Activated T-cell treated with anti-CD3 and anti-CD28 coated beads, Interleukin-2, amount 50 U/mL, for 72 hours (primary cell): ENCODE results near the gene OR2AT4. TPM values are rescaled to one million over a fixed set of nuclear protein-coding genes. Genes with fewer than 3 reads are reported as not detected.
"Not testable (repeated sequence)": the region's sequence is repeated elsewhere in the genome, so short reads cannot be mapped to it uniquely, and the experiment has no call there.

ENCODE experiments used
- ATAC-seq, 2 donors: fragments of 150-1000 bp; cut with Tn5 transposase; replicated peaks in 1 of 2; 2 replicates each; pipeline ENCODE4 v1.10.0; 2021; ENCODE audit warnings: moderate library complexity in 2 of 2, mild to moderate bottlenecking in 1 of 2
- DNase-seq, 2 donors: peaks; one replicate each; pipeline ENCODE4 v3.0.0; 2021 to 2022; ENCODE audit warnings: mixed read lengths in 1 of 2
- H3K27ac Mint-ChIP-seq: one replicate; pipeline ENCODE4 v1.8.0; 2022; ENCODE audit warnings: mild to moderate bottlenecking, moderate library complexity, mixed read lengths
- H3K27me3 Mint-ChIP-seq: one replicate; pipeline ENCODE4 v1.8.0; 2022; ENCODE audit warnings: low read depth, mixed read lengths
- H3K36me3 Mint-ChIP-seq, 2 donors: one replicate each; pipeline ENCODE4 v1.8.0; 2022; ENCODE audit warnings: mixed read lengths in 2 of 2, mild to moderate bottlenecking in 1 of 2; ENCODE audit not compliant: insufficient read depth in 2 of 2
- H3K4me1 Mint-ChIP-seq: one replicate; pipeline ENCODE4 v1.8.0; 2022; ENCODE audit warnings: low read depth, mixed read lengths
- H3K4me3 Mint-ChIP-seq, 2 donors: one replicate each; pipeline ENCODE4 v1.8.0; 2022; ENCODE audit warnings: mild to moderate bottlenecking in 2 of 2, mixed read lengths in 2 of 2, moderate library complexity in 2 of 2
- H3K9me3 Mint-ChIP-seq, 2 donors: one replicate each; pipeline ENCODE4 v1.8.0; 2022; ENCODE audit warnings: mixed read lengths in 2 of 2
- total RNA-seq, 2 donors: library from RNA; stranded (reverse); gene quantifications; one replicate each; pipeline ENCODE4 v1.2.3, GENCODE V29; 2022

OR2AT4 gene
- total RNA-seq, 2 donors from 2014 or later = not detected

DNA sequence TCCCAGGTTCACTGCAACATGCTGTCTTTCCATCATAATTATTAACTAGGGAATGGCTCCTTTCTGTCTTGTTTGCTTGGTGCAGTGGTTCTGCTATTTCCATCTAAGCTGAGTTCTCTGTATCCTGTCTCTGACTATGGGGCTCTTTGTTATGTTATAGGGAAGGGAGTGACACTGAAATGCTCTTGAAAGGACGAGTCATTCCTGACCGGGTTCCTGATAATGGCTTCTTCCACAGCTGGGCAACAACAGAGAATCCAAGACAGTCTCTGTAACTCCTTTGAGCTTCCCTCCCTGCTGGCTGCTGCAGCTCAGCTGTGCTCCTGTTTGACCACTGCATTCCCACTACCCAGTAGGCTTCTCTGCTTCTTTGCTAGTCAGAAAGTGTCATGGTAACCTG, 24.1 kb downstream of the OR2AT4 start:
- Mint-ChIP-seq H3K9me3 (no peaks in the 10 kb centered on the region), H3K4me1 (no peaks in the 10 kb centered on the region), H3K27me3 (peaks cover 22% of the 10 kb centered on the region), H3K4me3 (no peak overlapping the region), H3K36me3 (no peaks in the 10 kb centered on the region), H3K27ac (no peak overlapping the region)
- DNase-seq (no peak), ATAC-seq (no peak)

- DNase-seq (no peak), ATAC-seq (no peak)
- H3K4me1 Mint-ChIP-seq = no peaks in the 10 kb centered on the region
- H3K27ac Mint-ChIP-seq = no peak overlapping the region
- no peaks in the 10 kb centered on the region for H3K9me3 Mint-ChIP-seq
- H3K36me3 Mint-ChIP-seq = no peaks in the 10 kb centered on the region
- H3K4me3 Mint-ChIP-seq = no peak overlapping the region
- peaks cover 33% of the 10 kb centered on the region for H3K27me3 Mint-ChIP-seq
Measured at GRCh38 chr11:75069473-75069872, 27.2 kb downstream of the OR2AT4 start.

DNA sequence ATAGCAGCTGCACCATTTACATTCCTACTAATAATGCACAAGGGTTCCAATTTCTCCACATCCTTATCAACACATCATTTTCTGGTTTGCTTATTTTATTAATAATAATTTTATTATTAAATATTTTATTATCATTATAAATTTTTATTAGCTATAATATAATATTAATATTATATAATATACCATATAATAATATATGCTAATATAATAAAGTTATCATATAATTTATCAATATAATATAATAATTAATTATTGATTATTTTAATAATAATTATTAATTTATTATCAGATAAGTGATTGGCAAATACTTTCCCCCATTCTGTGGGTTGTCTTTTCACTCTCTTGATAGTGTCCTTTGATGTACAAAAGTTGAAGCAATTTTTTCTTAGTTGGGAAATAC, 27.7 kb downstream of the OR2AT4 start:
- H3K27me3 Mint-ChIP-seq = peaks cover 33% of the 10 kb centered on the region
- DNase-seq (no peak), ATAC-seq (no peak)
- no peaks in the 10 kb centered on the region for H3K4me1 Mint-ChIP-seq
- H3K36me3 Mint-ChIP-seq = no peaks in the 10 kb centered on the region
- no peak overlapping the region for H3K27ac Mint-ChIP-seq
- no peaks in the 10 kb centered on the region for H3K9me3 Mint-ChIP-seq
- H3K4me3 Mint-ChIP-seq = no peak overlapping the region

- Mint-ChIP-seq H3K27ac (no peak overlapping the region), H3K4me1 (no peaks in the 10 kb centered on the region), H3K36me3 (no peaks in the 10 kb centered on the region), H3K27me3 (peaks cover 33% of the 10 kb centered on the region), H3K9me3 (no peaks in the 10 kb centered on the region), H3K4me3 (no peak overlapping the region)
- ATAC-seq (no peak), DNase-seq (no peak)
Measured at GRCh38 chr11:75068559-75068958, 28.1 kb downstream of the OR2AT4 start.

GRCh38 chr11:75066061-75066460, 30.6 kb downstream of the OR2AT4 start:
- no peaks in the 10 kb centered on the region for H3K4me1 Mint-ChIP-seq
- H3K4me3 Mint-ChIP-seq = no peak overlapping the region
- H3K36me3 Mint-ChIP-seq = no peaks in the 10 kb centered on the region
- no peaks in the 10 kb centered on the region for H3K9me3 Mint-ChIP-seq
- H3K27me3 Mint-ChIP-seq = peaks cover 25% of the 10 kb centered on the region
- no peak overlapping the region for H3K27ac Mint-ChIP-seq
- DNase-seq = no peak
- ATAC-seq = no peak

GRCh38 chr11:75063741-75064314, 32.8 kb downstream of the OR2AT4 start:
- H3K36me3 Mint-ChIP-seq = no peaks in the 10 kb centered on the region
- H3K4me3 Mint-ChIP-seq = no peak overlapping the region
- ATAC-seq = no peak
- H3K27ac Mint-ChIP-seq = no peak overlapping the region
- peaks cover 31% of the 10 kb centered on the region for H3K27me3 Mint-ChIP-seq
- no peaks in the 10 kb centered on the region for H3K9me3 Mint-ChIP-seq
- DNase-seq = no peak
- H3K4me1 Mint-ChIP-seq = no peaks in the 10 kb centered on the region

DNA sequence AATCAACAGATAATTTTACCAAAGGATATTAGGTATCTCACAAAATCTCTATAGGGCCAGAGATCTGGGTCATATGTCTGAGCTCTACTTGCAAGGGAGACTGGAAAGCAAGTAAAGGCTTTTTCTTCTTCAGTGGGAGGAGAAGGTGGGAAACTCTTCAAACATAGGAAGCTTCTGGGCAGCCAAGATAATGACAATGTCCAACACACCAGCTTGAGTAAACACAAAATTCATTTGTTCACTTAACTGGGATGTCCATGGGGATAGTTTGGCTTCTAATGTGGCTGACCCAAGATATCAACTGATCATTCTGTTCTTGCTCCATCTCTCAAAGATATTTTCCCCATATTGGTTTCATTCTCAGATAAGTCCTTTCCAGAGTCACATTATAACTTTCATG, 37.4 kb downstream of the OR2AT4 start:
- H3K27me3 Mint-ChIP-seq = peaks cover 20% of the 10 kb centered on the region
- no peak for ATAC-seq
- DNase-seq = no peak
- H3K27ac Mint-ChIP-seq = no peak overlapping the region
- no peaks in the 10 kb centered on the region for H3K36me3 Mint-ChIP-seq
- H3K4me1 Mint-ChIP-seq = no peaks in the 10 kb centered on the region
- H3K9me3 Mint-ChIP-seq = no peaks in the 10 kb centered on the region
- H3K4me3 Mint-ChIP-seq = no peak overlapping the region

- Mint-ChIP-seq H3K4me1 (no peaks in the 10 kb centered on the region), H3K27ac (no peak overlapping the region), H3K36me3 (peaks cover 8 to 9% of the 10 kb centered on the region in 2 donors), H3K9me3 (peaks cover 6 to 7% of the 10 kb centered on the region in 2 donors), H3K27me3 (peaks cover 24% of the 10 kb centered on the region), H3K4me3 (no peak overlapping the region)
- ATAC-seq (no peak), DNase-seq (no peak)
Measured at GRCh38 chr11:75056814-75057213, 39.9 kb downstream of the OR2AT4 start.

- Mint-ChIP-seq H3K9me3 (peaks cover 6 to 7% of the 10 kb centered on the region in 2 donors), H3K27ac (no peak overlapping the region), H3K4me3 (no peak overlapping the region), H3K4me1 (no peaks in the 10 kb centered on the region), H3K36me3 (peaks cover 8 to 9% of the 10 kb centered on the region in 2 donors), H3K27me3 (peaks cover 24% of the 10 kb centered on the region)
- ATAC-seq = no peak
- no peak for DNase-seq
Measured at GRCh38 chr11:75055511-75055910, 41.2 kb downstream of the OR2AT4 start.

- no peak overlapping the region for H3K4me3 Mint-ChIP-seq
- H3K27ac Mint-ChIP-seq = no peak overlapping the region
- peaks cover 6 to 7% of the 10 kb centered on the region in 2 donors for H3K9me3 Mint-ChIP-seq
- no peaks in the 10 kb centered on the region for H3K4me1 Mint-ChIP-seq
- peaks cover 8 to 9% of the 10 kb centered on the region in 2 donors for H3K36me3 Mint-ChIP-seq
- no peak for ATAC-seq
- no peak for DNase-seq
- peaks cover 5% of the 10 kb centered on the region for H3K27me3 Mint-ChIP-seq
Measured at GRCh38 chr11:75052457-75052856, 44.2 kb downstream of the OR2AT4 start.

- Mint-ChIP-seq H3K27ac (no peak overlapping the region), H3K36me3 (peaks cover 8 to 9% of the 10 kb centered on the region in 2 donors), H3K4me3 (no peak overlapping the region), H3K4me1 (no peaks in the 10 kb centered on the region), H3K9me3 (peaks cover 6 to 7% of the 10 kb centered on the region in 2 donors), H3K27me3 (peaks cover 4% of the 10 kb centered on the region)
- ATAC-seq (no peak), DNase-seq (no peak)
Measured at GRCh38 chr11:75051043-75051442, 45.6 kb downstream of the OR2AT4 start.

- Mint-ChIP-seq H3K27ac (no peak overlapping the region), H3K9me3 (peaks cover 6 to 7% of the 10 kb centered on the region in 2 donors), H3K4me1 (no peaks in the 10 kb centered on the region), H3K36me3 (peaks cover 8 to 9% of the 10 kb centered on the region in 2 donors), H3K4me3 (no peak overlapping the region), H3K27me3 (peaks cover 4% of the 10 kb centered on the region)
- ATAC-seq (no peak), DNase-seq (no peak)
Measured at GRCh38 chr11:75050516-75050915, 46.2 kb downstream of the OR2AT4 start.

DNA sequence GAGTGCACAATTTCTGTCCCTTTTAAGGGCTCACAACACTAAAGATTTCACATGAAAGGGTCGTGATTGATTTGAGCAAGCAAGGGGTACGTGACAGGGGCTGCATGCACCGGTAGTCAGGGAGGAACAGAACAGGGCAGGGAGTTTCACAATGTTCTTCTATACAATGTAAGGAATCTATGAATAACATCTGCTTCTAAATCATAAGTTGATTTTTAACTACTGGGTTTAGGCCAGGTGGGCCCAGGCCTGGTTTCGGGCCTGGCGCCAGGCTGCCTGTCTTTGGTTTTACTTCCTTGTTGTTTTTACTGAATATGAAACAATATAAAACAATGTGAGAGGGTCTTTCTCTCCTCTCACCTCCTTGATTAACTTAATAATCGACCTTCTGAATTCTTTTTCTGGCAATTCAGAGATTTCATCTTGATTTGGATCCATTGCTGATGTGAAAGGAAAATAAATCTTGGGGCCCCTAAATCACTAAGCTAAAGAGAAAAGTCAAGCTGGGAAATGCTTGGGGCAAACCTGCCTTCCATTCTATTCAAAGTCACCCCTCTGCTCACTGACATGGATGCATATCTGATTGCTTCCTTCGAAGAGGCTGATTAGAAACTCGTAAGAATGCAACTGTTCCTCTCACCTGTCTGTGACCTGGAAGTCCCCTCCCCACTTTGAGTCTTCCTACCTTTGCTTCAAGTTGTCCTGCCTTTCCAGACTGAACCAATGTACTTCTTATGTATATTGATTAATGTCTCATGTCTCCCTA, 47.0 kb downstream of the OR2AT4 start:
- not testable (repeated sequence) for H3K27me3 Mint-ChIP-seq, H3K4me1 Mint-ChIP-seq, DNase-seq, ATAC-seq, H3K4me3 Mint-ChIP-seq, H3K9me3 Mint-ChIP-seq, H3K36me3 Mint-ChIP-seq, H3K27ac Mint-ChIP-seq

DNA sequence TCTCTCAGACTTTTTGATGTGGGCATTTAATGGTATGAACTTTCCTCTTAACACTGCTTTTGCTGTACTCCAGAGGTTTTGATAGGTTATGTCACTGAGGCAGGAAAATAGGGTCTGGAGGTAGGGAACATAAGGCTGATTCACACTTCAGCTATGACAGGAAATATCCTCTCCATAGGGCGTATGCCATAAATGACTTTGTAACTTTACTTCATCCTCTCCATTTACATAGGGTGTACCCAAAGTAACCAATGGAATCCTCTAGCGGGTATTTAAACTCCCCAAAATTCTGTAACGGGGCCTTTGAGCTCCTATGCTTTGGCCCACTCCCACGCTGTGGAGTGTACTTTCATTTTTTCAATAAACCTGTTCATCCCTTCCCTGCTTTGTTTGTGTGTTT, 49.5 kb downstream of the OR2AT4 start:
- Mint-ChIP-seq H3K4me3 (no peak overlapping the region), H3K27ac (no peak overlapping the region), H3K36me3 (no peaks in the 10 kb centered on the region), H3K9me3 (no peaks in the 10 kb centered on the region), H3K4me1 (no peaks in the 10 kb centered on the region), H3K27me3 (no peaks in the 10 kb centered on the region)
- no peak for ATAC-seq
- DNase-seq = no peak
